ENCODE measurements around the gene ZNF26.
"Not testable (repeated sequence)": the region's sequence is repeated elsewhere in the genome, so short reads cannot be mapped to it uniquely, and the experiment has no call there.

ZNF26 gene

DNA sequence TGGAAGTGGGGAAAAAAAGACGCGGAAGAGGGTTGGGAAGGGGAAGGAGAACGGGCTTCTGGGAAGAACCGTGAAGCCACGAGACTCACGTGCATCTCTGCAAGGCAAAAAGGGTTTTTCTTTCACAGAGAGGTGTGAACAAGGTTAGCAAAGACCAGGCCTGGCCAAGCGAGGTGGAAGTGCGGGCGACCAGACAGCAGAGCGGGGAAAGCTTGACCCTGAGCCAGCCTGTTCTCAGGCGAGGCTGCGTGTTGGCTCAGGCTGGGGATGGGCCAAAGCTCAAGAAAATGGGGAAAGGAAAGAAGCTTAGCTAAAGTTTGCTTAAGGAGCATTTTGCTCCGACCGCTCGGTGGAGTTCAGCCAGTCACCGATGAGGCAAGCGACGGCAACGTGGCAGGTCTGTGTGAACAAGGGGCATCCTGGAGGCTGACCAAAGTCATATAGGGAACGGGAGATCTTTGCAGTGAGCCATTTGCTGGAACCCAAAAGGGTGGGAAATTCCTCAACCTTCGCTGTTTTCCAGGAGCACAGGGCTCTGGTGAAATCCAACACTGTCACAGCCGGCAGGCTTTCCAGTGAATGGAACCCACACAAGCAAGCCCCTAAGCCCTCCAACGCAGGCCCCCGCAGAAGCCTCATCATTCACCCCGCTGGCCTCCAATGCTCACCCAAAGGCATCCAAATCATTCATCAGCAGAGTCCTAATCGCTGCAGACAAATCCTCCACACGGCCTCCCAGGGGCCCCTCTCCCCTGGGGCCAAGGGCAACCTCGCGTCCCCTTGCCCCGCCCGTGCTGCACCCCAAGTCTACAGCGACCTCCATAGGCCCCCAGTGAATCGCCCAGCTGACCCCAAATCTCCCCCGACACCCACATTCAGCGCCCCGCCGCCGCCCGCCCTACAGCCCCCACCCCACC is 30.8 kb upstream of the ZNF26 start:
- peak; percentile 67 for DNase-seq (ENCODE audit: low spot score)

DNA sequence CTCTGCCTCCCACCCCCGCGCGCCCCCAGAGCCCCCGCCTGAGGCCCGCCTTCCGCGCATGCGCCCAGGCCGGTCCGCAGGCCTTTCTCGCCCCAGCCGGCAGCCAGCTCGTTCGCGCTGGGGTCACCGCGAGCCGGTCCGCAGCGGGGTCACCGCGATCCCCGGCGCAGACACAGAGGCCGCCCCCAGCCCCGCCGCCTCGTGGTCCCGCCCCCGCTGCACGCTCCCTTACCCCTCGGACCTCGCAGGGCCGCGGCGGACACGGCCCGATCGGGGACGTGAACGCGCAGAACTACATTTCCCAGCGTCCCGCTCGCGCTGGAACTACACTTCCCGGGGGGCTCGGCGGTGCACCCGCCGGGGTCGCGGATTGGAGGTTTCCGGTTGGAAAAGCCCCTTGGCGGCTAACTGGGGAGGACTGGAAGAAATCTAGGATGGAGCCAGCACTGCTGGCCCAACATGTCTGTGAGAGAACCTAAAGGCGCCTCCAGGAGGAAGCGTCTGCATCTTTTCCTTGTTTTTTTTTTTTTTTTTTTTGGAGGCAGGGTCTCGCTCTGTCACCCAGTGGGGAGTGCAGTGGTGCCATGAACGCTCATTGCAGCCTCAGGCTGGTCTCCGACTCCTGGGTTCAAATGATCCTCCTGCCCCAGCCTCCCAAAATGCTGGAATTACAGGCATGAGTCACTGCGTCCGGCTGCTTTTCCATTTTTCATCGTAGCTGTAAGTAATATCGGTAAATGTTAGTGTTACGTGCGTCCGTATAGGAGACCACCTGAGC is 30.0 kb upstream of the ZNF26 start, which contains the start of gene ZNF605:
Gene ZNF605 (minus strand): TSS at position 296 of the 778 bp plus-strand sequence. CDS start 10,671 bp downstream, outside the sequence.
- DNase-seq (ENCODE audit: low spot score): peak; percentile 97

DNA sequence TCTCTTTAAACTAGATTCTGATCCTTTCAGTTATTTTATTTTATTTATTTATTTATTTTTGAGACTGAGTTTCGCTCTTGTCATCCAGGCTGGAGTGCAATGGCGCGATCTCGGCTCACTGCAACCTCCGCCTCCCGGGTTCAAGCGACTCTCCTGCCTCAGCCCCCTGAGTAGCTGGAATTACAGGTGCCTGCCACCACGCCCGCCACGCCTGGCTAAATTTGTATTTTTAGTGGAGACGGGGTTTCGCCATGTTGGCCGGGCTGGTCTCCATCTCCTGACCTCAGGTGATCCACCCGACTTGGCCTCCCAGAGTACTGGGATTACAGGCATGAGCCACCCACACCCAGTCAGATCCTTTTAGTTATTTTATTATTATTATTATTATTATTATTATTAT is 24.4 kb upstream of the ZNF26 start:
- DNase-seq (ENCODE audit: low spot score): not testable (repeated sequence)

DNA sequence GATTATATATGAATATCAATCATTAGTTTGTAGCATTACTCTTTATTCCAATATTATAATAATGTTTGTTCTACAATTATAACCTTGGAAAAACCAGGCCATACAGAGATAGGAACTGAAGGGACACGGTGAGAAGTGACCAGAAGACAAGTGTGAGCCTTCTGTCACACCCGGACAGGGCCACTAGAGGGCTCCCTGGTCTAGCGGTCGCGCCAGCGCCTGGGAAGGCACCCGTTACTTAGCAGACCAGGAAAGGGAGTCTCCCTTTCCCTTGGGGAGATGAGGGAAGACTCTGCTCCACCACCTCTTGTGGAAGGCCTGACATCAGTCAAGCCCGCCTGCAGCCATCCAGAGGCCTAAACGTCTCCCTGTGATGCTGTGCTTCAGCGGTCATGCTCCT is 22.2 kb upstream of the ZNF26 start:
- not testable (repeated sequence) for DNase-seq (ENCODE audit: low spot score)

DNA sequence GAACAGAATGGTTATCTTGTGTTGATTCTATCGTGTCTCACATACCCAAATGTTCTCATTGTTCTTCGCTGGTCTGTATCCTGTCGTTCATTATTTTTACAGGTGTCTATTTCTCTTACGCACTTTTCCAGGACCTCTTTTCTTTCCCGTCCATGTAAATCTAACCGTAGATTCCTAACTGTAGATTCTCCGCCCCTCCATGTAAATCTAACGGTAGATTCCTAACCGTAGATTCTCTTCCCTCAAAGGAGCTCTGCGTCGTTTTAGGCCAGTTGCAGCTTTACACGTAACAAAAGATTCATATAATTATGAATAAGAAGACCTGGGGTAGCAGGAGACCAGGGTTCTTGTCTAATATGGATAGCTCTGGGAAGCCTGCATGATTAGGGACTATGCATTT is 20.4 kb upstream of the ZNF26 start:
- no peak for DNase-seq (ENCODE audit: low spot score)

DNA sequence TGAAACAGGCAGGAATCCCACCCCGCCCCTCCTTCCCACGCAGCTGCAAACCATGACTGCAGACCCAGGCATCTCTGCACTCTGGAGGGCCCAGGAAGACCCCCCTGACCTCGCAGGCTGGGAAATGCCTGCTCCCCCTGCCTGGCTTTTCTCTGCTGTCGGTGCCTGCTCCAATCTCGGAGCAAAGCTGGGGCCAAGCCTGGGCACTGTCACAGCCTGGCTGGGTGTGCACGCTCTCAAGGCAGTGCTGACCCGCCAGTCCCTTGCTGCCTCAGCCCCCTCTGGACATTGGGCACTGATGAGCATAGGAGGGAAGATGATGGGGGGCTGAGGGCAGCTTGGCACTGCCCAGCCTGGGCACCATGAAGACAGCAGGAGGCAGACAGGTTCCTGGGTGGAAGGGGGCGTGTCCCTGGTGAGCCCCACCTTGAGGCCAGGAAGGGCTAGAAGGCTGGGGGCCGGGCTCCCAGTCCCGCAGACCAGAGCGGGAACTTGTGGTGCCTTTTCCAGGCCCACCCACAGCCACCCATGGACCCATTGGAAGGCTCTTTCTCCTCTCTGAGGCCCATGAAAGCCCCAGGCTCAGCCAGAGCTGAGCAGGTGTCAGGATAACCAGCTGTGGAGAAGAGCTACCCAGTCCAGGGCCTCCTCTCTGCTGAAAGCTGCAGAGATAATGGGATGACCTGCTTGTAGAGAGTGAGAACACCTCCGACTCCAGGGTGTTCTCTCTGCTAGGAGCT is 19.3 kb upstream of the ZNF26 start:
- no peak for DNase-seq (ENCODE audit: low spot score)

DNA sequence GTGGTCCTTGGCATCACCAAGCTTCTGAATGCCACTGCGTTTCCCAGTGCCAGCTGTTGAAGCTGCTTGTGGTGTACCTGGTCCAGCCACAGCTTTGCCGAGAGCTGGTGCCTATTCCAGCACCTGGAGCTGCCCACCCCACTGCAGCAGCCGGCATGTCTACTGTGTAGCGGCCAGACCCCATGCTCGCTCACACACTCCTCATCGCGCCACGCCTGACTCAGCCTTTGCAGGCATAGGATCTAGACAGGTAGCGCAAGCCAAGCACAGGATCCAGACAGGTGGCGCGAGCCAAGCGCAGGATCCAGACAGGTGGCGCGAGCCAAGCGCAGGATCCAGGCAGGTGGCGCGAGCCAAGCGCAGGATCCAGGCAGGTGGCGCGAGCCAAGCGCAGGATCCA is 18.4 kb upstream of the ZNF26 start:
- no peak for DNase-seq (ENCODE audit: low spot score)

DNA sequence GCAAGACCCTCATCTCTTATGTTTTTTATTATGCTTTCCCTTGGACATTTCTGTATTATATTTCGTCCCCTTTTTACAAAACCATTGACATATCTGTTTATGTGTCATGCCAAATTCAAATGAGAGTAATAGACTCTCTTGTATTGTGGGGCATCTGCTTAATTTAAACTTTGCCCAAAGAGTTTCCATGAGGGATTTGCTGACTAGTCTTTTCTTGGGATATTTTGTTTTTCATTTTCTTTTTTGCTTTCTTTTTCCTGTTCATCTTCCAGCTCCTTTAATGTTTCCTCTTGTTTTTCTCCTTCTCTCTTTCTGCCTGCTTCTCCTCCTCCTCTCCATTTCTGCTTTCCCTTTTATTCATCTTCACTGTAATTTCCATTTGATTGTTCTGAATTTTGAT is 13.8 kb upstream of the ZNF26 start:
- DNase-seq (ENCODE audit: low spot score): no peak

DNA sequence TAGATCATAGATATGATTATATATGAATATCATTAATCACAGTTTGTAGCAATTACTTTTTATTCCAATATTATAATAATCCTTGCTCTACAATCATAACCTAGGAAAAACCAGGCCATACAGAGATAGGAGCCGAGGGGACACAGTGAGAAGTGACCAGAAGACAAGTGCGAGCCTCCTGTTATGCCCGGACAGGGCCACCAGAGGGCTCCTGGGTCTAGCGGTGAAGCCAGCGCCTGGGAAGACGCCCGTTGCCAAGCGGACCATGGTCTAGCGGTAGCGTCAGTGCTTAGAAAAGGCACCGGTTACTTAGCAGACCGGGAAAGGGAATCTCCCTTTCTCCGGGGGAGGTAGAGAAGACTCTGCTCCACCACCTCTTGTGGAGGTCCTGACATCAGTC is 9.3 kb upstream of the ZNF26 start:
- DNase-seq (ENCODE audit: low spot score): not testable (repeated sequence)

DNA sequence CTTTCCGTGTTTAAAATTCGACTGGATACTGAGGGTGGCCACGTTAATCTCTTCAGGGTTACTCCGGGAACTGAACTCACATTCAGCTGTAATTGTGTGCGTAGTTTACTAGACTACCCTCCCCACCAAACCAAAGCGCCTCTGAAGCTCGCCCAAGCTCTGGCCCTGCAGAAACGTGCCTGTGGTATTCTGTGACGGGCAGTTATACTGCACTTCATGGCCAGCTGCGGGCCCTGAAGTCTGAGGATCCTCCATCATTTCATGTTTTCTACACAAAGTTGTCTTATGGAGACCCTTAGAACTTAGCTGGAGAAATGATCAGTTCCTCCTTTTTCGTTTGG is 688 bp downstream of the ZNF26 start:
- DNase-seq (ENCODE audit: low spot score): no peak

DNA sequence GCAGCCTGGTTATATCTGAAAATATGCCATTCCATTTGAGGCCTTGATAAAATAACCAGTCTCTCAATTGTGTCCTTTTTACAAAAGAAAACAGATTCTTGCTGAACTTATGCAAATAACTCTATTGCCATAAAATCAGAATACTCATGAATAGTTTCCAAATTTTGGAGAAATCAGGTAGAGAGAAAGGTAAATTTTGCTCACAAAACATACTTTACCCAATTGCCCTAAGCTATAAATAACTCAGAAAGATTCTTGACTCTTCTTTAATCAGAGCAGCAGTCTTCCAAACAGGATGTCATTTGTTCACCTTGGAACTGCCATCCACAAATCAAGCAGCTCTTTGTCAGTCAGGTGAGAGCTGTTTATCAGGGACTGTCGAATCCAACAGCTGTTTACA is 12.6 kb downstream of the ZNF26 start:
- no peak for DNase-seq (ENCODE audit: low spot score)

DNA sequence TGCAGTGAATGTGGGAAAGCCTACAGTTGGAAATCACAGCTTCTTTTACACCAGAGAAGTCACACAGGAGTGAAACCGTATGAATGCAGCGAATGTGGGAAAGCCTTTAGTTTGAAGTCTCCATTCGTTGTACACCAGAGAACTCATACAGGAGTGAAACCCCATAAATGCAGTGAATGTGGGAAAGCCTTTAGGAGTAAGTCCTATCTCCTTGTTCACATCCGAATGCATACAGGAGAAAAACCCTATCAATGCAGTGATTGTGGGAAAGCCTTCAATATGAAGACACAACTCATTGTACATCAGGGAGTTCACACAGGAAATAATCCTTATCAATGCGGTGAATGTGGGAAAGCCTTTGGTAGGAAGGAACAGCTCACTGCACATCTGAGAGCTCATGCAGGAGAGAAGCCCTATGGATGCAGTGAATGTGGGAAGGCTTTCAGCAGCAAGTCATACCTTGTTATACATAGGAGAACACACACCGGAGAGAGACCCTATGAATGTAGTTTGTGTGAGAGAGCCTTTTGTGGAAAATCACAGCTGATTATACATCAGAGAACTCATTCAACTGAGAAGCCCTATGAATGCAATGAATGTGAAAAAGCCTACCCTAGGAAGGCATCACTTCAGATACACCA is 24.6 kb downstream of the ZNF26 start:
- DNase-seq (ENCODE audit: low spot score): no peak

DNA sequence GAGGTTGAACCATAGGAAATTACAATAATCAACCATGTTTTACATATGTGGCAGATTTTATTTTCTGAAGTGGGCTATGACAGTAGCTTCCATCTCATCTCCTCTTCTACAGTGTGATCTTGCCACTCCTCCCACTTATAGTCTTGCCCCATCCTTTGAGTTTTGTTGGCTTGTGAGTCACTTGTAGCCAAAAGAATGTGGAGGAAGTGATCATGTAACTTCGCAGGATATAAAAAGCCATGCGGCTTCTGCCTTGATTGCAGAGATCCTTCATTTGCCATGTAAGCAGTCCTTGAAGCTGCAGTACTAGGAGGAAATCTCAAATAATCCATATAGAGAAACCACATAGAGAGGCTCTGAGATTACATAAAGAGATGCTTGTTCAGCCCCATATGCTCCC is 37.4 kb downstream of the ZNF26 start:
- no peak for DNase-seq (ENCODE audit: low spot score)

DNA sequence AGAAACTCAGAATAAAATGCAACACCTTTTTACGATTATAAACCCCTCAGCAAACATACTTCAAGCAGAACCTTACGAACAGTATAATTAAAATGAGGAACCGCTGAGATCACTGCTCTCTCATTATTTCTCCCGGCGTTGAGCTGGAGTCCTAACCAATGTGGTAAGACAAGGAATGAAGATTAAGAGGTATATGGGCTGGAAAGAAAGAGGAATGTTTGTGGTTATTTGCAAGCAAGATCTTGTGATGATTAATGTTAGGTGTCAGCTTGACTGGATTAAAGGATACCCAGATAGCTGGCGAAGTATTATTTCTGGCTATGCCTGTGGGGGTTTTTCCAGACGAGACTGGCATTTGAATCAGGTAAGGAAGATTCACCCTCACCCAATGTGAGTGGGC is 40.8 kb downstream of the ZNF26 start:
- DNase-seq (ENCODE audit: low spot score): no peak

DNA sequence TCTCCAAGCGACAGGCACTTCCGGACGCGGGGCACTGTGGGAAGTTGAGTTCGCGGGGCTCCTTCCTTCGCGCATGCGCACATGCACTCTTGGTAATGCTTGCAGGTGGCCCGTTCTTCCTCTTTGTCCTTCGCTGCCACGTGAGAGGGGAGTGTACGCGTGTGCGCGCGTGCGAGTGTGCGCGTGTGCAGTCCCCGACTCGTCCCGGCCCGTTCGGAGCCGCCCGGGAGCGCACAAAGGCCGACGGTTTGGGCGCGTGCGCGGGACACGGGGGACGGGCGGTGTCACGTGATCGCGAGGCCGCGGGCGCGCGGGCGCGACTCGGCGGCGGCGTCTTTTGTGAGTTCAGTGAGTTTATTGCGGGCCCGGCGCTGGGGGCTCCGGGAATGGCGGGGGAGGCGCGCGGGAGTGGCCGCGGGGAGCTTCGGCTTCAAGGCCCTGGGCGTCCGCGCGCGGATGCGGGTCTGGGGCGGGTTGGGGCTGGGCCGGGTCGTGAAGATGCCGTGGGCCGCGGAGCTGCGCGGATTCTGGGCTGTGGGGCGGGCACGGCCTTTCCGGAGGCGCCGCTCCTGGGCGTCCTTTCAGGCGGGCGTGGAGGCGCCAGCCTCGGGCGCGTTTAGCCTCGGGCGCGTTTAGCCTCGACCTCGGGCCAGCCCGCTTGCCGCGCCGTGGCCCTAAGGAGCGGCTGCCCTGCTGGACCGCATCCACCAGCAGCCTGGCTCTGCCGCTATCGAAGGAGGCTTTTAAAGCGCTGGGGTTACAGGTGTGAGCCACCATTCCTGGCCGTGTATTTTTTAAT is 51.2 kb downstream of the ZNF26 start, which contains the start of gene ZNF84:
Gene ZNF84 (plus strand): TSS at position 303 of the 799 bp plus-strand sequence. CDS start 3,959 bp downstream, outside the sequence.
- DNase-seq (ENCODE audit: low spot score): peak; percentile 97

DNA sequence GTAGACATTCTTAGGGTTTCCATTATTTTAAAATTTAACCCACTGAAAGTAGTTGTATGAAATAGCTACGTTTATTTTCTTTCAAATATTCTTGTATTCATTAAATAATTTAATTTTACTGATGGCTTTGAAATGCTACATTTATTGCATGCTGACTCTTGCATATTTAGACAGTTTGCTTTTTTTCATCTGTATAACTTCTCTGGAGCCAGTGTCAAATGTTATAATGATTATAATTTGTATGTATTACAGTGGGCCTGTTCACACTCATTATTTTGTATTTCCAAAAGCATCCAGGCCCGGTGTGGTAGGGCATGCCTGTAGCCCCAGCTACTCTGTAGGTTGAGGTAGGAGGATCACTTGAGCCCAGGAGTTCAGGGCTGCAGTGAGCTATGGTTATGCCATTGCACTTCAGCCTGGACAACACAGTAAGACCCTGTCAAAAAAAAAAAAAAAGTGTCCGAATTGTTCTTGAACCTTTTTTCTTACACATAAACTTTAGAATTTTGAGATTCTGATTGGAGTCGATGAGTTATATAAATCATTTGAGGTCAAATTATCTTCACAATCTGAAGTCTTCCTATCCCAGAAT is 52.0 kb downstream of the ZNF26 start:
- no peak for DNase-seq (ENCODE audit: low spot score)

DNA sequence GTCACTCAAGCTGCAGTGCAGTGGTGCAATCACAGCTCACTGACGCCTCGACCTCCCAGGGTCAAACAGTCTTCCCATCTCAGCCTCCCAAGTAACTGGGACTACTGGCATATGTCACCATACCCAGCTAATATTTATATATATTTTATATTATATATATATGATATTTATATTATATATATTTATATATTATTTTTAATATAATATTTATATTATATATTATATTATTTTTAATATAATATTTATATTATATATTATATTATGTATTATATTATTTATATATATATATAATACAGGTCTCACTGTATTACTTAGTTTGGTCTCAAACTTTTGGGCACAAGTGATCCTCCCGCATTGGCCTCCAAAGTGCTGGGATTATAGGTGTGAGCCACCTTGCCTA is 60.5 kb downstream of the ZNF26 start:
- DNase-seq (ENCODE audit: low spot score): no peak

DNA sequence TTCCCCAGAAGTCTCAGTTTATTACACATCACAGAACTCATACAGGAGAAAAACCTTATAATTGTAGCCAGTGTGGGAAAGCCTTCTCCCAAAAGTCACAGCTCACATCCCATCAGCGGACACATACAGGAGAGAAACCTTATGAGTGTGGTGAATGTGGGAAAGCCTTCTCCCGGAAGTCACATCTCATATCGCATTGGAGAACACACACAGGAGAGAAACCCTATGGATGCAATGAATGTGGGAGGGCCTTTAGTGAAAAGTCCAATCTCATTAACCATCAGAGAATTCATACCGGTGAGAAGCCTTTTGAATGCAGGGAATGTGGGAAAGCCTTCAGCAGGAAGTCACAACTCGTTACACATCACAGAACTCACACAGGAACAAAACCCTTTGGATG is 71.3 kb downstream of the ZNF26 start:
- DNase-seq (ENCODE audit: low spot score): no peak

DNA sequence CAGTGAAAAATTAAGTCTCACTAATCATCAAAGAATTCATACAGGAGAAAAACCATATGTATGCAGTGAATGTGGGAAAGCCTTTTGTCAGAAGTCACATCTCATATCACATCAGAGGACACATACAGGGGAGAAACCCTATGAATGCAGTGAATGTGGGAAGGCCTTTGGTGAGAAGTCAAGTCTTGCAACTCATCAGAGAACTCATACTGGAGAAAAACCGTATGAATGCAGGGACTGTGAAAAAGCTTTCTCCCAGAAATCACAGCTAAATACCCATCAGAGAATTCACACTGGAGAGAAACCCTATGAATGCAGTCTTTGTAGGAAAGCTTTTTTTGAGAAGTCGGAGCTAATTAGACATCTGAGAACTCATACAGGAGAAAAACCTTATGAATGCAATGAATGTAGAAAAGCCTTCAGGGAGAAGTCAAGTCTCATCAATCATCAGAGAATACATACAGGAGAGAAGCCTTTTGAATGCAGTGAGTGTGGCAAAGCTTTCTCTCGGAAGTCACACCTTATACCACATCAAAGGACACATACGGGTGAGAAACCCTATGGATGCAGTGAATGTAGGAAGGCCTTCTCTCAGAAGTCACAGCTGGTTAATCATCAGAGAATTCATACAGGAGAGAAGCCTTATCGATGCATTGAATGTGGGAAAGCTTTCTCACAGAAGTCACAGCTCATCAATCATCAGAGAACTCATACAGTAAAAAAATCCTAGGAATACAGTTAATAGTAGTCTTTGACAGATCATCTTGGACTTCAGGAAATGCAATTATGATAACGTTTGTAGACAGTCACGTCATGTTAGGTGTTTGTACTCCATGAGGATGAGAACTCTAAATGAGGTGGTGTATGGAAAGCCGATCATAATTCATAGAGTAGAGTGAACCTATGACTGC is 72.3 kb downstream of the ZNF26 start:
- no peak for DNase-seq (ENCODE audit: low spot score)

DNA sequence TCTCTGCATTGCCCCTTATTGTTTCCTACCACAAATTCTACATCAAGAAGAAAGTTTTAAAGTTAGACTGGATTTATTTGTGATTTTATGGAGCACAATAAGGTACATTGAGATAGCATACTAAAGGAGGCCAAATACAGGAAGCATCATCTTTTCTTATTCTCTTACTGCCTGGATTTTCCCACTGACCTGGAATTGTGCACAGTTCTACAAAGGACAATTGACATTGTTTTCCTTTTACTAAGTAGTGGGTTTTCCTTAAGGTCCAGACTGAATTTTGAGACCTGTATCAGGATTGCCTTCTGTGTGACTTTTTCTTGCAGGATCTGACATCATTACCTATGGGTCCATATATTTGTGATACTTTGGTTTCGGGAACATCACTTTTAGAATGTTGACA is 75.8 kb downstream of the ZNF26 start:
- DNase-seq (ENCODE audit: low spot score): no peak

Measured in GM03348 (cell line).